Kidney epithelial cell (primary cell): ENCODE measurements around the gene MMP23B. TPM values are rescaled to one million over a fixed set of nuclear protein-coding genes. Genes with fewer than 3 reads are reported as not detected.

Experiments used
- DNase-seq: peaks from one replicate; pipeline ENCODE4 v3.0.0-alpha.2; 2010; ENCODE audit warnings: low read depth
- H3K27me3 ChIP-seq: 2 replicates; pipeline ENCODE4 v1.6.0; 2011; ENCODE audit warnings: low read length; ENCODE audit not compliant: control insufficient read depth, insufficient read depth
- H3K36me3 ChIP-seq: 2 replicates; pipeline ENCODE4 v1.5.1; 2011; ENCODE audit warnings: low read length; ENCODE audit not compliant: control insufficient read depth, insufficient read depth
- H3K4me3 ChIP-seq: 2 replicates; pipeline ENCODE4 v1.5.1; 2011; ENCODE audit warnings: low read depth, mild to moderate bottlenecking, control low read depth, low read length
- CTCF ChIP-seq: IDR thresholded peaks from 2 replicates; pipeline ENCODE4 v1.5.1; 2011; ENCODE audit warnings: mild to moderate bottlenecking, moderate library complexity, low read length, control low read depth, inconsistent platforms; ENCODE audit not compliant: insufficient read depth, poor library complexity, severe bottlenecking
- total RNA-seq: library from RNA; depleted of rRNA; stranded (reverse); fragments of >200 nt; gene quantifications from 2 replicates; pipeline ENCODE4 v1.2.3, GENCODE V29; 2015

Gene MMP23B
- total RNA-seq, 1 donor from 2014 or later, result 6.5 TPM

- no peaks in the 10 kb centered on the region for H3K36me3 ChIP-seq
- no peak for DNase-seq
- no peak for TF ChIP-seq CTCF
- H3K27me3 ChIP-seq, result peaks cover 21% of the 10 kb centered on the region
- no peak overlapping the region for H3K4me3 ChIP-seq
Measured at GRCh38 chr1:1605724-1606123, 26.2 kb upstream of the MMP23B start.

GRCh38 chr1:1606232-1606631 is 25.7 kb upstream of the MMP23B start:
- no peak for DNase-seq
- TF ChIP-seq CTCF, result no peak
- Histone ChIP-seq H3K4me3 (no peak overlapping the region), H3K27me3 (peaks cover 16% of the 10 kb centered on the region), H3K36me3 (no peaks in the 10 kb centered on the region)

GRCh38 chr1:1609822-1610485 is 22.0 kb upstream of the MMP23B start:
- H3K27me3 ChIP-seq, result no peaks in the 10 kb centered on the region
- DNase-seq, result no peak
- H3K36me3 ChIP-seq, result no peaks in the 10 kb centered on the region
- no peak overlapping the region for H3K4me3 ChIP-seq
- TF ChIP-seq CTCF, result no peak

GRCh38 chr1:1610796-1611195 is 21.2 kb upstream of the MMP23B start:
- TF ChIP-seq CTCF, result no peak
- DNase-seq, result no peak
- Histone ChIP-seq H3K27me3 (no peaks in the 10 kb centered on the region), H3K4me3 (no peak overlapping the region), H3K36me3 (no peaks in the 10 kb centered on the region)

GRCh38 chr1:1612104-1612400 is 19.9 kb upstream of the MMP23B start:
- DNase-seq, result no peak
- H3K36me3 ChIP-seq, result no peaks in the 10 kb centered on the region
- no peaks in the 10 kb centered on the region for H3K27me3 ChIP-seq
- TF ChIP-seq CTCF, result no peak
- H3K4me3 ChIP-seq, result no peak overlapping the region

GRCh38 chr1:1613509-1614082 is 18.4 kb upstream of the MMP23B start:
- H3K27me3 ChIP-seq, result no peaks in the 10 kb centered on the region
- DNase-seq, result no peak
- no peak overlapping the region for H3K4me3 ChIP-seq
- no peaks in the 10 kb centered on the region for H3K36me3 ChIP-seq
- no peak for TF ChIP-seq CTCF
